Upper lobe of left lung (tissue), 6 donors: ENCODE data around the gene FH. TPM values are rescaled to one million over a fixed set of nuclear protein-coding genes. Genes with fewer than 3 reads are reported as not detected.

ENCODE experiments used
- ATAC-seq, 2 donors: fragments of 200-7000 bp; cut with Tn5 transposase; one replicate each; pipeline ENCODE4 v1.9.1; 2022; ENCODE audit warnings: mild to moderate bottlenecking in 2 of 2, moderate library complexity in 2 of 2; ENCODE audit not compliant: low FRiP score in 2 of 2
- DNase-seq, 2 donors: peaks; one replicate each; pipeline ENCODE4 v3.0.0-alpha.2; 2019 to 2020
- H3K27ac ChIP-seq, 4 donors: fragments of 200-600 bp; sonication (generic); one replicate each; pipeline ENCODE4 v1.5.1; 2016 to 2019
- H3K27me3 ChIP-seq, 4 donors: fragments of 200-600 bp; sonication (generic); one replicate each; pipeline ENCODE4 v1.5.1; 2017 to 2019
- H3K36me3 ChIP-seq, 4 donors: fragments of 200-600 bp; sonication (generic); one replicate each; pipeline ENCODE4 v1.5.1; 2016 to 2019
- H3K4me1 ChIP-seq, 4 donors: fragments of 200-600 bp; sonication (generic); one replicate each; pipeline ENCODE4 v1.5.1; 2018 to 2019
- H3K4me3 ChIP-seq, 4 donors: fragments of 200-600 bp; sonication (generic); one replicate each; pipeline ENCODE4 v1.5.1; 2017 to 2019; ENCODE audit warnings: mild to moderate bottlenecking in 2 of 4, moderate library complexity in 1 of 4
- H3K9me3 ChIP-seq, 4 donors: fragments of 200-600 bp; sonication (generic); one replicate each; pipeline ENCODE4 v1.5.1; 2018 to 2019
- EP300 ChIP-seq, 4 donors: sonication (generic); formaldehyde crosslinking; IDR thresholded peaks; one replicate each; pipeline ENCODE4 v1.5.1; 2017; ENCODE audit warnings: antibody characterized with exemption in 4 of 4, control low read depth in 2 of 4
- POLR2A ChIP-seq, 4 donors: fragments of 450-650 bp; IDR thresholded peaks; one replicate each; pipeline ENCODE4 v1.5.1; 2016 to 2017; ENCODE audit warnings: antibody characterized with exemption in 4 of 4, mild to moderate bottlenecking in 2 of 4
- POLR2AphosphoS5 ChIP-seq, 2 donors: sonication (generic); formaldehyde crosslinking; IDR thresholded peaks; one replicate each; pipeline ENCODE4 v1.5.1; 2017; ENCODE audit warnings: antibody characterized with exemption in 2 of 2
- WGBS, 2 donors: methylation state at CpG; one replicate each; pipeline ENCODE4 v1.1.5; 2017 to 2018; 5-methylcytosine and 5-hydroxymethylcytosine counted together
- total RNA-seq, 6 donors: library from RNA; depleted of rRNA in 4 of 6; stranded (reverse); fragments of >200 nt in 4 of 6; gene quantifications; one replicate each; pipeline versions ENCODE4 v1.1.0 to v1.2.1, GENCODE V29; 2016 to 2021
- TF ChIP-seq, protein P1 (sequence below), 6 experiments: fragments of 450-650 bp in 4 of 6; fragments of 200-600 bp in 2 of 6; sonication (generic) in 2 of 6; IDR thresholded peaks; one replicate each; pipeline ENCODE4 v1.5.1; 2016 to 2019; ENCODE audit warnings: antibody characterized with exemption in 6 of 6
- donor health status: DM: no; HTN: no; CAD: no; lungs with moderate emphysema.
- donor health status: DM: no; HTN: yes; CAD: no; lungs with severe emphysema.

FH gene
- total RNA-seq, 6 donors from 2014 or later = 13.0 to 46.7 (median 37.6) TPM

DNA sequence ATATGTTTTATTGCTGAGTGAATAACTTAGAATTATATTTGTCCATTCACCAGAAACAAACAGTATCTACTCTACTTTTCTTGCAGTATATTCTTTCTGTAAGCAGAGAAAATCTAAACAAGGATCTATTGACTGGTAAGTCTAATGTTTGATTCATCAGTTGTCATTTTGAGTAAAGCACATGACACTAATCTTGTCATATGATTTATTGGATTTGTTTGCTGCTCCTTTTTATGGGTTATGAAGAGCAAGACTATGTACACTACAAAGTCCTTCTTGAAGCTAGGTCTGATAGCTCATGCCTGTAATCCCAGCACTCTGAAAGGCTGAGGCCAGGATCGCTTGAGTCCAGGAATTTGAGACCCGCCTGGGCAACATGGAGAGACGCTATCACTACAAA, 36.0 kb upstream of the FH start:
- ATAC-seq (no peak), DNase-seq (no peak)
- no peaks in the 10 kb centered on the region for H3K27me3 ChIP-seq
- H3K4me3 ChIP-seq = no peak overlapping the region
- WGBS, 2 donors = 91 to 96% methylated on average over 3 of the region's 3 CpGs
- TF ChIP-seq POLR2AphosphoS5 (IDR thresholded peaks at IDR 0.05) (no peak), EP300 (IDR thresholded peaks at IDR 0.05) (no peak), POLR2A (IDR thresholded peaks at IDR 0.05) (no peak)
- TF ChIP-seq, protein P1, sequence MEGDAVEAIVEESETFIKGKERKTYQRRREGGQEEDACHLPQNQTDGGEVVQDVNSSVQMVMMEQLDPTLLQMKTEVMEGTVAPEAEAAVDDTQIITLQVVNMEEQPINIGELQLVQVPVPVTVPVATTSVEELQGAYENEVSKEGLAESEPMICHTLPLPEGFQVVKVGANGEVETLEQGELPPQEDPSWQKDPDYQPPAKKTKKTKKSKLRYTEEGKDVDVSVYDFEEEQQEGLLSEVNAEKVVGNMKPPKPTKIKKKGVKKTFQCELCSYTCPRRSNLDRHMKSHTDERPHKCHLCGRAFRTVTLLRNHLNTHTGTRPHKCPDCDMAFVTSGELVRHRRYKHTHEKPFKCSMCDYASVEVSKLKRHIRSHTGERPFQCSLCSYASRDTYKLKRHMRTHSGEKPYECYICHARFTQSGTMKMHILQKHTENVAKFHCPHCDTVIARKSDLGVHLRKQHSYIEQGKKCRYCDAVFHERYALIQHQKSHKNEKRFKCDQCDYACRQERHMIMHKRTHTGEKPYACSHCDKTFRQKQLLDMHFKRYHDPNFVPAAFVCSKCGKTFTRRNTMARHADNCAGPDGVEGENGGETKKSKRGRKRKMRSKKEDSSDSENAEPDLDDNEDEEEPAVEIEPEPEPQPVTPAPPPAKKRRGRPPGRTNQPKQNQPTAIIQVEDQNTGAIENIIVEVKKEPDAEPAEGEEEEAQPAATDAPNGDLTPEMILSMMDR (IDR thresholded peaks at IDR 0.05) = no peak
- H3K4me1 ChIP-seq = no peaks in the 10 kb centered on the region
- no peaks in the 10 kb centered on the region for H3K9me3 ChIP-seq
- H3K27ac ChIP-seq = no peak overlapping the region
- no peaks in the 10 kb centered on the region for H3K36me3 ChIP-seq

DNA sequence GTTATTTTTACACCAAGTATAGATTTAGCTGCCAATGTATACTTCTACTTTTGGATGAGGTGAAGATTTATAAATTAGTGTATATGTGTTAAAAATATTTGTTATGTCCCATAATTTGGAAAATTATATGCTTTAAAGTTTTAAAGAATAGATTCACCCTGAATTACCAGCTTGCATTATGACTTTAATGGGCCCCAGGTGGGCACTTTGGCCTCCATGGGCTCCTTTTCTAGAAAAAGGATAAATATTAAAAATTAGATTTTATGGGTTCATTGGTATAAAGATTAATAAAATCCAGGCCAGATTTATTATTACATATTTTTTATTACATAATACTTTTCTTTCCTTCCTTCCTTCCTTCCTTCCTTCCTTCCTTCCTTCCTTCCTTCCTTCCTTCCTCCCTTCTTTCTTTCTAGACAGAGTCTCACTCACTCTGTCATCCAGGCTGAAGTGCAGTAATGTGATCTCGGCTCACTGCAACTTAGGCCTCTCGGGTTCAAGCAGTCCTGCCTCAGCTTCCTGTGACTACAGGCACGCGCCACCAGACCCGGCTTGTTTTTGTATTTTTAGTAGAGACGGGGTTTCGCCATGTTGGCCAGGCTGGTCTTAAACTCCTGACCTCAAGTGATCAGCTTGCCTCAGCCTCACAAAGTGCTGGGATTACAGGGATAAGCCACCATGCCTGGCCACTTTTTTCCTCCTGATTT, 34.5 kb upstream of the FH start:
- Histone ChIP-seq H3K9me3 (no peaks in the 10 kb centered on the region), H3K36me3 (no peaks in the 10 kb centered on the region), H3K27ac (no peak overlapping the region), H3K4me1 (no peaks in the 10 kb centered on the region), H3K4me3 (no peak overlapping the region), H3K27me3 (no peaks in the 10 kb centered on the region)
- no peak for ATAC-seq
- TF ChIP-seq, protein P1 (IDR thresholded peaks at IDR 0.05) = no peak
- TF ChIP-seq POLR2AphosphoS5 (IDR thresholded peaks at IDR 0.05) = no peak
- 79 to 80% methylated on average over 7 of the region's 7 CpGs for WGBS, 2 donors
- DNase-seq = no peak

DNA sequence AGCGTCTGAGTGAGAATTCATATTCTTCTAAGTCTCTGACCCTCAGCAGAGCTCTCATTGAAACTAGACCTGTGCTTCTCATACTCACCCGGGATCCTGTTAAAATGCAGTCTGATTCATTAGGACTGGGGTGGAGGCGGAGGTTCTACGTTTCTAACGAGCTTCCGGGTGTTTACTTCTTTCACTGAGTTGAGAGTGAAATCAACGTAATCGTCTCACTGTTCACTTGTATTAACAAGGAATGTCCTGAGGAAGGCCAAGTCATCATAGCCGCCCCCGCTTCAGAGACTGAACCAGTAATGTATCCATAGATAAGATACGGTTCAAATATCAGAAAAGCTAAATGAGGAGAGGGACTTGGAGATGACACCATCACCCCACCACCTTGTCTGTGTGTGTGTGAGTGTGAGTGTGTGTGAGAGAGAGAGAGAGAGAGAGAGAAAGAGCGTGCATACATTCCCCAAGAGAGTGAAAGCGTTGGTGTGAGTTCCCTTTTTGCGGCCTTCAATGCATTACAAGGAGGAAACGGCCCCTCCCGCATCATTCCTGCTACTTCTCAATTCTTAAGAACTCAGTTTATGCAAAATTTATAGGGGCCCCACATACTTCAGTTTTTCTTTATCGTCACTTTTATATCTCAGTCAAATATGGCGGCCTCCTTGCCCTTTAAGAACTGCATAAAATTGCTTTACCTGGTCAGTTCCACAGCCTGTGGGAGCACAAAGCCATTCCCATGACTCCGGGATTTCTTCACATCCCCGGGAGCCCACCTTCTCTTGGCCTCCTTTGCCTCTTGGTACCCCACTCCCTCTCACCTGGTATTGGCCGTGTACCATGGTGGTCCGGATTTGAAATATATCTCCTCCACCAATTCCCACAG, 32.4 kb upstream of the FH start:
- TF ChIP-seq POLR2A (IDR thresholded peaks at IDR 0.05) (peak in 1 of 4 donors; percentile 48), EP300 (IDR thresholded peaks at IDR 0.05) (no peak)
- ATAC-seq (peak; percentile 68 to 91), DNase-seq (peak in 1 of 2 donors; percentile 76)
- Histone ChIP-seq H3K9me3 (no peaks in the 10 kb centered on the region), H3K27me3 (no peaks in the 10 kb centered on the region), H3K4me3 (peak overlapping the region in 1 of 4 donors; percentile 9), H3K27ac (peak overlapping the region; percentile 59 to 64 (median 64)), H3K4me1 (no peaks in the 10 kb centered on the region), H3K36me3 (no peaks in the 10 kb centered on the region)
- 61 to 64% methylated on average over 22 of the region's 22 CpGs for WGBS, 2 donors

DNA sequence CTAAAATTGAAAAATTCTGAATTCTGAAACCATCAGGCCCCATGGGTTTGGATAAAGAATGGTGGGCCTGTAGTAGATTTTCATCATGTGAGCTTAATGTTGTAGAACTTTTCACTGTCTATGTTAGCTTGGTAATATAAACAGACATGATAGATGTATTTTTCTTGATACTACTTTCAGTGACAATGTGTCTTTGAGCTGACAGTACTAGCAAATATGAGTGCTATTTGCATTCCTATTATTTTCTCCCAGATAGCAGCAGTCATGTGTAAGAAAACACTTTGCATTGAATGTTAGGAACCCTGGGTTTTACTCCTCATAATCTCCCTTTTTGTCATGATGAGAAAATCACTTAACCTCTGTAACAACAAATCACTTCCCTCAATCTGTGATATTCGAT, 30.8 kb upstream of the FH start:
- no peaks in the 10 kb centered on the region for H3K27me3 ChIP-seq
- H3K9me3 ChIP-seq = no peaks in the 10 kb centered on the region
- no peaks in the 10 kb centered on the region for H3K36me3 ChIP-seq
- no peak for DNase-seq
- WGBS, 2 donors = 73 to 76% methylated on average over 1 of the region's 1 CpG
- H3K4me3 ChIP-seq = no peak overlapping the region
- no peak for ATAC-seq
- no peak overlapping the region for H3K27ac ChIP-seq
- no peaks in the 10 kb centered on the region for H3K4me1 ChIP-seq
- TF ChIP-seq, protein P1 (IDR thresholded peaks at IDR 0.05) = no peak
- no peak for TF ChIP-seq POLR2A (IDR thresholded peaks at IDR 0.05)
- TF ChIP-seq EP300 (IDR thresholded peaks at IDR 0.05) = no peak
- TF ChIP-seq POLR2AphosphoS5 (IDR thresholded peaks at IDR 0.05) = no peak

DNA sequence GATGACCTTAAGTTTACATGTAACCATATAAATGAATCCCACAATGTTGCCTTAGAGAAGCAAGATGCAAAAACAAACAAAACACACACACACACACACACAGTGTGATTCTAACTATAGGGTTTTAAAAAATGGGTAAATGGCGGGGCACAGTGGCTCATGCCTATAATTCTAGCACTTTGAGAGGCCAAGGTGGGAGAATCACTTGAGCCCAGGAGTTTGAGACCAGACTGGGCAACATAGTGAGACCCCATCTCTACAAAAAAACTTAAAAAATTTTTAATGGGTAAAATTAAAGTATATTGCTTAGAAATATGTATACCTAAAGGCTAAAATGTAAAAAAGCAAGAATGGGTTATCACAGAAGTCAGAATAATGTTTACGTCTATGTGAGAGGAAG, 28.5 kb upstream of the FH start:
- DNase-seq (no peak), ATAC-seq (no peak)
- Histone ChIP-seq H3K4me3 (no peak overlapping the region), H3K27ac (no peak overlapping the region), H3K36me3 (no peaks in the 10 kb centered on the region), H3K4me1 (no peaks in the 10 kb centered on the region), H3K9me3 (no peaks in the 10 kb centered on the region), H3K27me3 (no peaks in the 10 kb centered on the region)
- TF ChIP-seq, protein P1 (IDR thresholded peaks at IDR 0.05) = no peak
- TF ChIP-seq EP300 (IDR thresholded peaks at IDR 0.05) (no peak), POLR2A (IDR thresholded peaks at IDR 0.05) (no peak), POLR2AphosphoS5 (IDR thresholded peaks at IDR 0.05) (no peak)
- 68 to 90% methylated on average over 2 of the region's 2 CpGs for WGBS, 2 donors
